HL-60 (cell line): ENCODE measurements around the gene FAM81B.

ENCODE experiments used
- DNase-seq, 2 experiments: peaks; one replicate each; pipeline ENCODE4 v3.0.0-alpha.2; 2010 to 2020; ENCODE audit warnings: low read depth in 1 of 2, low spot score in 1 of 2
- H3K27ac ChIP-seq: fragments of 250-450 bp; sonication (Bioruptor Pico); replicated peaks from 2 replicates; pipeline ENCODE4 v1.5.1; 2020; ENCODE audit warnings: mild to moderate bottlenecking, moderate library complexity
- H3K27me3 ChIP-seq: fragments of 250-450 bp; sonication (Bioruptor Pico); 2 replicates; pipeline ENCODE4 v1.5.1; 2021; ENCODE audit warnings: mild to moderate bottlenecking, moderate library complexity; ENCODE audit not compliant: insufficient read depth, poor library complexity, severe bottlenecking
- H3K4me3 ChIP-seq: replicated peaks from 2 replicates; pipeline ENCODE4 v1.5.1; 2011; ENCODE audit warnings: mild to moderate bottlenecking, control low read depth, low read length; ENCODE audit not compliant: insufficient read depth
- CTCF ChIP-seq: IDR thresholded peaks from one replicate; pipeline ENCODE4 v1.5.1; 2011; ENCODE audit warnings: low read length, control low read depth, inconsistent platforms; ENCODE audit not compliant: insufficient read depth
- GABPA ChIP-seq: IDR thresholded peaks from 2 replicates; pipeline ENCODE4 v1.6.1; 2012; ENCODE audit warnings: low read depth
- POLR2AphosphoS5 ChIP-seq: IDR thresholded peaks from 2 replicates; pipeline ENCODE4 v1.6.1; 2012; ENCODE audit warnings: low read depth
- REST ChIP-seq: IDR thresholded peaks from 2 replicates; pipeline ENCODE4 v1.6.1; 2012; ENCODE audit warnings: low read depth; ENCODE audit not compliant: insufficient replicate concordance
- SPI1 ChIP-seq: IDR thresholded peaks from 2 replicates; pipeline ENCODE4 v1.6.1; 2012; ENCODE audit warnings: low read depth, mild to moderate bottlenecking, borderline replicate concordance

The FAM81B gene

GRCh38 chr5:95379133-95379532 lies 12.0 kb upstream of the FAM81B start:
- H3K4me3 ChIP-seq = no peak overlapping the region
- no peak for DNase-seq
- TF ChIP-seq CTCF (no peak), REST (no peak), GABPA (no peak), SPI1 (no peak), POLR2AphosphoS5 (no peak)
- H3K27ac ChIP-seq = no peak overlapping the region
- no peaks in the 10 kb centered on the region for H3K27me3 ChIP-seq

DNA sequence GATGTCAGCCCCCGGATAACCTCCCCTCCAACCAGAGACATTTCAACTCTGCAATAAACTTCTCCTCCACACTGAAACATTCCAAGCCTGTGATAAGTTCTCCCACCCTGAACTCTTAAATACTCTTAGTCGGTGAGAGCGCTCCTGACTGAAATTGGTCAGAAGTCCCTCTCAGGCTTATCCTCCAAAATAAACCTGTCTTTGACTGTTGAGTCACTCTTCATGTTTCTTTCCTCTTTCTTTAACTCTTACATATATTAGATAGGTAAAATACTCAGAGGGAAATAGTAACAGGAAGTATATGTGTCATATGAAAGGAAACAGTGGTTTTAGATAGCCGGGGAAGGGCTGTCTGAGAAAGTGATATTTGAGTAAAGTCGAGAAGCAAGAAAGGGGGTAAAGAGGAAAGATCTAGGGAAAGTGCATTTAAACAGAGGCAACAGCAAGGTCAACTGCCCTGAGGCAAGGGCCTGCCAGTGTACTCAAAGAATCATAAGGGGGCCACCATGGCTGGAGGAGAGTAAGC lies 11.0 kb upstream of the FAM81B start:
- no peak for TF ChIP-seq CTCF
- no peak for TF ChIP-seq REST
- TF ChIP-seq POLR2AphosphoS5 = no peak
- TF ChIP-seq SPI1 = no peak
- no peak for TF ChIP-seq GABPA
- DNase-seq = no peak

GRCh38 chr5:95382801-95383200 lies 8.4 kb upstream of the FAM81B start:
- no peak overlapping the region for H3K4me3 ChIP-seq
- no peaks in the 10 kb centered on the region for H3K27me3 ChIP-seq
- no peak for TF ChIP-seq REST
- no peak for TF ChIP-seq GABPA
- no peak for TF ChIP-seq SPI1
- no peak for TF ChIP-seq POLR2AphosphoS5
- DNase-seq = no peak
- no peak overlapping the region for H3K27ac ChIP-seq

More for the DNA sequence above, 11.0 kb upstream of the FAM81B start:
- no peak overlapping the region for H3K4me3 ChIP-seq
- H3K27me3 ChIP-seq = no peaks in the 10 kb centered on the region
- no peak overlapping the region for H3K27ac ChIP-seq
